ENCODE measurements around the gene MCAM.

Gene MCAM

GRCh38 chr11:119323532-119324033, 6.7 kb upstream of the MCAM start:
- peak; percentile 79 for ATAC-seq
- TF ChIP-seq RARB (CRISPR knock-in tag; IDR thresholded peaks at IDR 0.05) (peak; percentile 52; the same call in 1 of the 2 replicates), ISL1 (CRISPR knock-in tag; IDR thresholded peaks at IDR 0.05) (no peak), ESRRG (CRISPR knock-in tag; IDR thresholded peaks at IDR 0.05) (peak; percentile 60; the same call in 1 of the 2 replicates), ZC3H10 (CRISPR knock-in tag; IDR thresholded peaks at IDR 0.05) (no peak), POU6F1 (CRISPR knock-in tag; IDR thresholded peaks at IDR 0.05; ENCODE audit: borderline replicate concordance, low read depth) (no peak), TCF4 (CRISPR knock-in tag; IDR thresholded peaks at IDR 0.05; ENCODE audit: borderline replicate concordance) (peak; percentile 37; the same call in 1 of the 2 replicates), GLIS3 (CRISPR knock-in tag; IDR thresholded peaks at IDR 0.05) (no peak), PPARA (CRISPR knock-in tag; IDR thresholded peaks at IDR 0.05; ENCODE audit: borderline replicate concordance) (no peak)
- TF ChIP-seq, protein P1, sequence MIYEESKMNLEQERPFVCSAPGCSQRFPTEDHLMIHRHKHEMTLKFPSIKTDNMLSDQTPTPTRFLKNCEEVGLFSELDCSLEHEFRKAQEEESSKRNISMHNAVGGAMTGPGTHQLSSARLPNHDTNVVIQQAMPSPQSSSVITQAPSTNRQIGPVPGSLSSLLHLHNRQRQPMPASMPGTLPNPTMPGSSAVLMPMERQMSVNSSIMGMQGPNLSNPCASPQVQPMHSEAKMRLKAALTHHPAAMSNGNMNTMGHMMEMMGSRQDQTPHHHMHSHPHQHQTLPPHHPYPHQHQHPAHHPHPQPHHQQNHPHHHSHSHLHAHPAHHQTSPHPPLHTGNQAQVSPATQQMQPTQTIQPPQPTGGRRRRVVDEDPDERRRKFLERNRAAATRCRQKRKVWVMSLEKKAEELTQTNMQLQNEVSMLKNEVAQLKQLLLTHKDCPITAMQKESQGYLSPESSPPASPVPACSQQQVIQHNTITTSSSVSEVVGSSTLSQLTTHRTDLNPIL (CRISPR knock-in tag; IDR thresholded peaks at IDR 0.05; ENCODE audit: low read depth), result peak; percentile 30; the same call in 1 of the 2 replicates

DNA sequence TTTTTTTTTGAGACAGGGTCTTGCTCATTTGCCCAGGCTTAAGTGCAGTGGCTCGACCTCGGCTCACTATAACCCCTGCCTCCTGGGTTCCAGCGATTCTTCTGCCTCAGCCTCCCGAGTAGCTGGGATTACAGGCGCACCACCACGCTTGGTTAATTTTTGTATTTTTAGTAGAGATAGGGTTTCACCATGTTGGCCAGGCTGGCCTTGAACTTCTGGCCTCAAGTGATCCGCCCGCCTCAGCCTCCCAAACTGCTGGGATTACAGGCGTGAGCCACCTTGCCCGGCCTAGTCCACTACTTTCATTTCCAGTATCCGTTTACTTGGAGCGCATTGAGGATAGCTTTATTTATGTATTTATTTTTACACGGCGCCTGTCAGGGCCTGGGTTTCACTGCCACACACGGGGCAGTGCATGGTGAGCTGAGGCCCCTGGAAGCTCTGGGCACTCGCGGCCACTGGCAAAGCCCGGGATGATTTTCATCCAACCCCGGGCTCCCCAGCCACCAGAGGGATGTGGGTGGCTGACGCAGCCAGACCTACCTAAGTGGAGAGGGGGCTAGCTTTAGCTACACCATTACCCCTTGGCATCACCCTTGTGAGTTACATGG, 6.1 kb upstream of the MCAM start:
- ATAC-seq, result no peak

GRCh38 chr11:119322360-119322739, 5.4 kb upstream of the MCAM start:
- TF ChIP-seq PPARA (CRISPR knock-in tag; IDR thresholded peaks at IDR 0.05; ENCODE audit: borderline replicate concordance) (no peak), ZNF565 (CRISPR knock-in tag; conservative IDR thresholded peaks at IDR 0.05; ENCODE audit: low read depth) (no peak), BACH2 (CRISPR knock-in tag; IDR thresholded peaks at IDR 0.05; ENCODE audit: borderline replicate concordance) (no peak), ZC3H10 (CRISPR knock-in tag; IDR thresholded peaks at IDR 0.05) (no peak), OSR1 (CRISPR knock-in tag; IDR thresholded peaks at IDR 0.05) (no peak), ZNF70 (CRISPR knock-in tag; IDR thresholded peaks at IDR 0.05) (no peak), ZFP30 (CRISPR knock-in tag; IDR thresholded peaks at IDR 0.05) (no peak), ARNTL (CRISPR knock-in tag; IDR thresholded peaks at IDR 0.05; ENCODE audit: borderline replicate concordance, low read depth) (no peak), GLIS3 (CRISPR knock-in tag; IDR thresholded peaks at IDR 0.05) (no peak), TOX (CRISPR knock-in tag; IDR thresholded peaks at IDR 0.05; ENCODE audit: borderline replicate concordance) (no peak)
- TF ChIP-seq, protein P1 (CRISPR knock-in tag; IDR thresholded peaks at IDR 0.05; ENCODE audit: low read depth), result no peak
- TF ChIP-seq, protein P2, sequence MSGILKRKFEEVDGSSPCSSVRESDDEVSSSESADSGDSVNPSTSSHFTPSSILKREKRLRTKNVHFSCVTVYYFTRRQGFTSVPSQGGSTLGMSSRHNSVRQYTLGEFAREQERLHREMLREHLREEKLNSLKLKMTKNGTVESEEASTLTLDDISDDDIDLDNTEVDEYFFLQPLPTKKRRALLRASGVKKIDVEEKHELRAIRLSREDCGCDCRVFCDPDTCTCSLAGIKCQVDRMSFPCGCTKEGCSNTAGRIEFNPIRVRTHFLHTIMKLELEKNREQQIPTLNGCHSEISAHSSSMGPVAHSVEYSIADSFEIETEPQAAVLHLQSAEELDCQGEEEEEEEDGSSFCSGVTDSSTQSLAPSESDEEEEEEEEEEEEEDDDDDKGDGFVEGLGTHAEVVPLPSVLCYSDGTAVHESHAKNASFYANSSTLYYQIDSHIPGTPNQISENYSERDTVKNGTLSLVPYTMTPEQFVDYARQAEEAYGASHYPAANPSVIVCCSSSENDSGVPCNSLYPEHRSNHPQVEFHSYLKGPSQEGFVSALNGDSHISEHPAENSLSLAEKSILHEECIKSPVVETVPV (CRISPR knock-in tag; IDR thresholded peaks at IDR 0.05), result no peak
- TF ChIP-seq, protein P3, sequence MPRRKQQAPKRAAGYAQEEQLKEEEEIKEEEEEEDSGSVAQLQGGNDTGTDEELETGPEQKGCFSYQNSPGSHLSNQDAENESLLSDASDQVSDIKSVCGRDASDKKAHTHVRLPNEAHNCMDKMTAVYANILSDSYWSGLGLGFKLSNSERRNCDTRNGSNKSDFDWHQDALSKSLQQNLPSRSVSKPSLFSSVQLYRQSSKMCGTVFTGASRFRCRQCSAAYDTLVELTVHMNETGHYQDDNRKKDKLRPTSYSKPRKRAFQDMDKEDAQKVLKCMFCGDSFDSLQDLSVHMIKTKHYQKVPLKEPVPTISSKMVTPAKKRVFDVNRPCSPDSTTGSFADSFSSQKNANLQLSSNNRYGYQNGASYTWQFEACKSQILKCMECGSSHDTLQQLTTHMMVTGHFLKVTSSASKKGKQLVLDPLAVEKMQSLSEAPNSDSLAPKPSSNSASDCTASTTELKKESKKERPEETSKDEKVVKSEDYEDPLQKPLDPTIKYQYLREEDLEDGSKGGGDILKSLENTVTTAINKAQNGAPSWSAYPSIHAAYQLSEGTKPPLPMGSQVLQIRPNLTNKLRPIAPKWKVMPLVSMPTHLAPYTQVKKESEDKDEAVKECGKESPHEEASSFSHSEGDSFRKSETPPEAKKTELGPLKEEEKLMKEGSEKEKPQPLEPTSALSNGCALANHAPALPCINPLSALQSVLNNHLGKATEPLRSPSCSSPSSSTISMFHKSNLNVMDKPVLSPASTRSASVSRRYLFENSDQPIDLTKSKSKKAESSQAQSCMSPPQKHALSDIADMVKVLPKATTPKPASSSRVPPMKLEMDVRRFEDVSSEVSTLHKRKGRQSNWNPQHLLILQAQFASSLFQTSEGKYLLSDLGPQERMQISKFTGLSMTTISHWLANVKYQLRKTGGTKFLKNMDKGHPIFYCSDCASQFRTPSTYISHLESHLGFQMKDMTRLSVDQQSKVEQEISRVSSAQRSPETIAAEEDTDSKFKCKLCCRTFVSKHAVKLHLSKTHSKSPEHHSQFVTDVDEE (CRISPR knock-in tag; IDR thresholded peaks at IDR 0.05), result no peak
- TF ChIP-seq, protein P4, sequence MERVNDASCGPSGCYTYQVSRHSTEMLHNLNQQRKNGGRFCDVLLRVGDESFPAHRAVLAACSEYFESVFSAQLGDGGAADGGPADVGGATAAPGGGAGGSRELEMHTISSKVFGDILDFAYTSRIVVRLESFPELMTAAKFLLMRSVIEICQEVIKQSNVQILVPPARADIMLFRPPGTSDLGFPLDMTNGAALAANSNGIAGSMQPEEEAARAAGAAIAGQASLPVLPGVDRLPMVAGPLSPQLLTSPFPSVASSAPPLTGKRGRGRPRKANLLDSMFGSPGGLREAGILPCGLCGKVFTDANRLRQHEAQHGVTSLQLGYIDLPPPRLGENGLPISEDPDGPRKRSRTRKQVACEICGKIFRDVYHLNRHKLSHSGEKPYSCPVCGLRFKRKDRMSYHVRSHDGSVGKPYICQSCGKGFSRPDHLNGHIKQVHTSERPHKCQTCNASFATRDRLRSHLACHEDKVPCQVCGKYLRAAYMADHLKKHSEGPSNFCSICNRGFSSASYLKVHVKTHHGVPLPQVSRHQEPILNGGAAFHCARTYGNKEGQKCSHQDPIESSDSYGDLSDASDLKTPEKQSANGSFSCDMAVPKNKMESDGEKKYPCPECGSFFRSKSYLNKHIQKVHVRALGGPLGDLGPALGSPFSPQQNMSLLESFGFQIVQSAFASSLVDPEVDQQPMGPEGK (CRISPR knock-in tag; IDR thresholded peaks at IDR 0.05; ENCODE audit: borderline replicate concordance), result no peak

More for the DNA sequence above, 6.1 kb upstream of the MCAM start:
- TF ChIP-seq POU6F1 (CRISPR knock-in tag; IDR thresholded peaks at IDR 0.05; ENCODE audit: borderline replicate concordance, low read depth), result no peak

More at GRCh38 chr11:119322360-119322739, 5.4 kb upstream of the MCAM start:
- 0 out of 3 replicates have a peak, but pooled peaks have one; percentile 14 for ATAC-seq

Data from SK-N-SH treated with all-trans-retinoic acid at 6 μM for 48 hours (cell line).